Uterus (tissue), 2 donors: ENCODE results near the gene SPATA20.

Experiments used
- CTCF ChIP-seq, 4 experiments: fragments of 200-600 bp in 2 of 4; fragments of 450-650 bp in 2 of 4; sonication (generic) in 2 of 4; IDR thresholded peaks; one replicate each; pipeline ENCODE4 v1.5.1; 2016 to 2019; ENCODE audit warnings: antibody characterized with exemption in 4 of 4, mild to moderate bottlenecking in 2 of 4, moderate library complexity in 1 of 4
- POLR2A ChIP-seq, 2 donors: fragments of 450-650 bp; IDR thresholded peaks; one replicate each; pipeline ENCODE4 v1.6.1; 2016; ENCODE audit warnings: antibody characterized with exemption in 2 of 2, mild to moderate bottlenecking in 1 of 2, moderate library complexity in 1 of 2

GRCh38 chr17:50508573-50509460, 38.2 kb upstream of the SPATA20 start:
- peak in 1 of 4 experiments; percentile 1 for TF ChIP-seq CTCF (IDR thresholded peaks at IDR 0.05)
- peak in 1 of 2 donors; percentile 0 for TF ChIP-seq POLR2A (IDR thresholded peaks at IDR 0.05)
